DOHH2 (cell line): ENCODE measurements around the gene SCN1B.
"Not testable (repeated sequence)": the region's sequence is repeated elsewhere in the genome, so short reads cannot be mapped to it uniquely, and the experiment has no call there.

Experiments
- H3F3A ChIP-seq: fragments of 200-600 bp; sonication (generic), shearing (Covaris generic); 2 replicates; pipeline ENCODE4 v1.6.0; 2016; ENCODE audit warnings: antibody characterized with exemption, mild to moderate bottlenecking; ENCODE audit not compliant: control insufficient read depth, insufficient read depth
- H3K27ac ChIP-seq: fragments of 200-600 bp; sonication (generic); 2 replicates; pipeline ENCODE4 v1.5.1; 2014; ENCODE audit warnings: low read depth, mild to moderate bottlenecking, low read length, moderate library complexity
- H3K27me3 ChIP-seq: fragments of 200-600 bp; sonication (generic); 2 replicates; pipeline ENCODE4 v1.6.1; 2014; ENCODE audit warnings: mild to moderate bottlenecking, low read length, mixed read lengths; ENCODE audit not compliant: control insufficient read depth
- H3K36me3 ChIP-seq: fragments of 200-600 bp; sonication (generic); 2 replicates; pipeline ENCODE4 v1.6.1; 2014; ENCODE audit warnings: mild to moderate bottlenecking, low read length, moderate library complexity, mixed read lengths; ENCODE audit not compliant: control insufficient read depth
- H3K4me1 ChIP-seq: fragments of 200-600 bp; sonication (generic); 2 replicates; pipeline ENCODE4 v1.6.1; 2014; ENCODE audit warnings: mild to moderate bottlenecking, low read length, mixed read lengths; ENCODE audit not compliant: control insufficient read depth
- H3K4me2 ChIP-seq: fragments of 200-600 bp; sonication (generic); 2 replicates; pipeline ENCODE4 v1.6.0; 2014; ENCODE audit warnings: mild to moderate bottlenecking, low read length, moderate library complexity
- H3K4me3 ChIP-seq: fragments of 200-600 bp; sonication (generic); 2 replicates; pipeline ENCODE4 v1.5.1; 2014; ENCODE audit warnings: mild to moderate bottlenecking, low read length, mixed read lengths
- H3K79me2 ChIP-seq: fragments of 200-600 bp; sonication (generic); 2 replicates; pipeline ENCODE4 v1.6.1; 2014; ENCODE audit warnings: mild to moderate bottlenecking, low read length, mixed read lengths; ENCODE audit not compliant: control insufficient read depth
- H3K9me2 ChIP-seq: fragments of 200-600 bp; sonication (generic); replicated peaks from 2 replicates; pipeline ENCODE4 v1.6.1; 2014; ENCODE audit warnings: mild to moderate bottlenecking, low read length, mixed read lengths; ENCODE audit not compliant: control insufficient read depth
- H3K9me3 ChIP-seq: fragments of 200-600 bp; sonication (generic); 2 replicates; pipeline ENCODE4 v1.6.1; 2014; ENCODE audit warnings: antibody characterized with exemption, low read length, mixed read lengths; ENCODE audit not compliant: control insufficient read depth, insufficient read depth
- H4K20me1 ChIP-seq: fragments of 200-600 bp; sonication (generic); 2 replicates; pipeline ENCODE4 v1.6.0; 2014; ENCODE audit warnings: low read depth, mild to moderate bottlenecking, antibody characterized with exemption, low read length, moderate library complexity; ENCODE audit not compliant: control insufficient read depth, insufficient read depth
- CTCF ChIP-seq: fragments of 200-600 bp; sonication (generic); IDR thresholded peaks from one replicate; pipeline ENCODE4 v1.5.1; 2014; ENCODE audit warnings: antibody characterized with exemption, mild to moderate bottlenecking, low read depth, low read length; ENCODE audit not compliant: poor library complexity, severe bottlenecking
- EZH2phosphoT487 ChIP-seq: fragments of 200-600 bp; sonication (generic); IDR thresholded peaks from 2 replicates; pipeline ENCODE4 v1.6.1; 2017; ENCODE audit warnings: borderline replicate concordance, mild to moderate bottlenecking, antibody characterized with exemption, low read length, moderate library complexity, mixed read lengths

SCN1B gene

DNA sequence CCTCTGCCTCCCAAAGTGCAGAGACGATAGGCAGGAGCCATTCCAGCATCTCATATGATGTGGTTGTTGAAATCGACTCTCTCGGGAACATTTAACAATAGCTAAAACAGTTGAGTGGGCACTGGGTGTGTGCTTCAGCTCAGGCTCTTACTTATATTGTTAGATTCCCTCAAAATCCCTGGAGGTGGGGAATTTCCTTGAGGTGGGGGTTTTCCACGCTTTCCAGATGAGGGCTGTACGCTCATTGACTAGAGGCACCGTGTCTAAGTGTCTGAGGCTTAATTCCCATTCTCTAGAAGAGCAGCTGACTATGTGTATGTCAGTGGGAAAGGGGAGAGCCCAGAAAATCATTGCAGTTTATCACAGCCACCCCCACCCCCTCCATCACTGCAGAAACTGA lies 41.0 kb upstream of the SCN1B start:
- Histone ChIP-seq H3K27me3 (peaks cover 46% of the 10 kb centered on the region), H3K36me3 (no peaks in the 10 kb centered on the region), H3K27ac (no peak overlapping the region)

DNA sequence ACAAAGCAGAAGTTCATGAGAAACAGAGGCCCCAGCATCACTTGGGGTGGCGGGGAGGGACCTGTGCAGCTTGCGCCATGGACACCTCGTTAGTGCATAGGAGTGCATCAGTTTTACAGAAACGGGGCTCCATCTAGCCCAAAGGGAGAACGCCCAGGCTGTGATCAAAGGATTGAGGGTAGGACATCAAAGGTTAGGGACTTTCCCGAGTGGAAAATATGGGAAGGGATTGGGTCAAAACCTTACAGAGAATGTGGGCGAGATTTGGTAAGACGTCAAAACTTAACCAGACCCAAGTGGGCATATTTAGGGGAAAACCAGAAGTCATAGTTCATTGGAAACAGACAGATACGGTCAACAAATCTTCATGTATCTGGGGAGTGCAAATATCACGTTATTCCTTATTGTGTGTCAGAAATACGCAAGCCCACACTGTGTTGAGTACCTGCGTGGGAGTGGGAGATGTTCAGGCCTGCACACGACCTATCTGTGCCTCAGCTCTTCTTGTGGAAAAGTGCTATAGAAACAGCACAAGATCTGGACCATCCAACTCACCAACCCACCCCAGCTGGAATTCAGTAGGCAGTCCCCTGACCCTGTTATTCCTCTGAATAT lies 39.6 kb upstream of the SCN1B start:
- Histone ChIP-seq H3K4me1 (no peaks in the 10 kb centered on the region), H3K27me3 (peaks cover 40% of the 10 kb centered on the region), H3K4me2 (no peak overlapping the region)

More for the DNA sequence above, 41.0 kb upstream of the SCN1B start:
- H3K4me1 ChIP-seq = no peaks in the 10 kb centered on the region
- TF ChIP-seq EZH2phosphoT487 (no peak), CTCF (no peak)
- H4K20me1 ChIP-seq = no peaks in the 10 kb centered on the region
- no peaks in the 10 kb centered on the region for H3K79me2 ChIP-seq
- H3K4me3 ChIP-seq = no peak overlapping the region
- no peaks in the 10 kb centered on the region for H3K9me2 ChIP-seq
- H3K9me3 ChIP-seq = no peaks in the 10 kb centered on the region
- H3F3A ChIP-seq = no peaks in the 10 kb centered on the region
- H3K4me2 ChIP-seq = no peak overlapping the region

DNA sequence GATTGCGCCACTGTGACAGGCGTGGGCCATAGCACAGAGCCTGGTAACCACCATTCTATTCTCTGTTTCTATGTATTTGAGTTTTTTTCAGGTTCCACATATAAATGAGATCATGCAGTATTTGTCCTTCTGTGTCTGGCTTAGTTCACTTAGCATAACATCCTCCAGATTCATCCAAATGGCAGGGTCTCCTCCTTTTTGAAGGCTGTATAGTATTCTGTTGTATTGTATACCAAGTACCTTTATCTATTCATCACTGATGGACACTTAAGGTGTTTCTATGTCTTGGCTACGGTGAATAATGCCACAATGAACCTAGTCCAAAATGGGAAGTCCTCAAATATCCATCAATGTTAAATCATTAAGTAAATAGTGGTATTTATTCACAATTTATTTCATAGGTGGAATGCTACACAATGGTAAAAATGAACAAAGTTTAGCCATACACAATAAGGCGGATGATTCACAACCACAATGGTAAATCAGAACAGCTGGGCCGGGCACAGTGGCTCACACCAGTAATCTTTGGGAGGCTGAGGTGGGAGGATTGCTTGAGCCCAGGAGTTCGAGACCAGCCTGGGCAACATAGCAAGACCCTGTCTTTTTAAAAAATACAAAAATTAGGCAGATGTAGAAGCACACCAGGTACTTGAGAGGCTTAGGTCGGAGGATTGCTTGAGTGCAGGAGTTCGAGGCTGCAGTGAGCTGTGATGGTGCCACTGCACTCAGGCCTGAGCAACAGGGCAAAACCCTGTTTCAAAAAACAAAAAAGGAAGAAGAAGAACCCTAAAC lies 38.5 kb upstream of the SCN1B start:
- no peak overlapping the region for H3K27ac ChIP-seq
- 0 out of 2 replicates have a peak, but pooled peaks cover under 1% of the 10 kb centered on the region for H3F3A ChIP-seq
- H4K20me1 ChIP-seq = no peaks in the 10 kb centered on the region
- H3K4me3 ChIP-seq = no peak overlapping the region
- no peaks in the 10 kb centered on the region for H3K9me3 ChIP-seq
- TF ChIP-seq CTCF = no peak
- H3K4me1 ChIP-seq = peaks cover under 1% of the 10 kb centered on the region
- no peak overlapping the region for H3K4me2 ChIP-seq
- H3K36me3 ChIP-seq = no peaks in the 10 kb centered on the region
- no peaks in the 10 kb centered on the region for H3K79me2 ChIP-seq
- H3K27me3 ChIP-seq = peaks cover 39% of the 10 kb centered on the region
- H3K9me2 ChIP-seq = no peaks in the 10 kb centered on the region

More for the DNA sequence above, 39.6 kb upstream of the SCN1B start:
- Histone ChIP-seq H3K27ac (no peak overlapping the region), H3K79me2 (no peaks in the 10 kb centered on the region), H4K20me1 (no peaks in the 10 kb centered on the region), H3K9me2 (no peaks in the 10 kb centered on the region), H3K9me3 (no peaks in the 10 kb centered on the region), H3F3A (no peaks in the 10 kb centered on the region), H3K4me3 (no peak overlapping the region), H3K36me3 (no peaks in the 10 kb centered on the region)
- no peak for TF ChIP-seq CTCF
- TF ChIP-seq EZH2phosphoT487 = no peak

- H3K79me2 ChIP-seq, H3K4me2 ChIP-seq, H3K4me3 ChIP-seq, H3K4me1 ChIP-seq, H3K9me2 ChIP-seq, H3K36me3 ChIP-seq, H4K20me1 ChIP-seq, H3K27ac ChIP-seq, H3K9me3 ChIP-seq, H3F3A ChIP-seq: not testable (repeated sequence)
- peaks cover 34% of the 10 kb centered on the region for H3K27me3 ChIP-seq
These were observed 37.7 kb upstream of the SCN1B start for GRCh38 chr19:34992582-34992981.
